GM23338 (cell line): ENCODE measurements around the gene PROX1. TPM values are rescaled to one million over a fixed set of nuclear protein-coding genes. Genes with fewer than 3 reads are reported as not detected.

ENCODE experiments used
- ATAC-seq: fragments of 200-7000 bp; cut with Tn5 transposase; 3 replicates; pipeline ENCODE4 v1.9.1; 2020
- DNase-seq: peaks from one replicate; pipeline ENCODE4 v3.0.0-alpha.2; 2015; ENCODE audit warnings: low spot score
- H2AFZ ChIP-seq: fragments of 200-600 bp; sonication (generic); 2 replicates; pipeline ENCODE4 v1.8.0; 2016; ENCODE audit warnings: antibody characterized with exemption, mild to moderate bottlenecking, moderate library complexity
- H3F3A ChIP-seq: fragments of 200-600 bp; sonication (generic); replicated peaks from 2 replicates; pipeline ENCODE4 v1.8.0; 2017; ENCODE audit warnings: antibody characterized with exemption, mixed run types, low read depth
- H3K27ac ChIP-seq: fragments of 200-600 bp; sonication (generic); 2 replicates; pipeline ENCODE4 v1.6.1; 2016; ENCODE audit warnings: low read depth
- H3K27me3 ChIP-seq: fragments of 200-600 bp; sonication (generic); 2 replicates; pipeline ENCODE4 v1.8.0; 2016; ENCODE audit warnings: mild to moderate bottlenecking, mixed run types, moderate library complexity; ENCODE audit not compliant: insufficient read depth
- H3K36me3 ChIP-seq: fragments of 200-600 bp; sonication (generic); 2 replicates; pipeline ENCODE4 v1.8.0; 2016; ENCODE audit warnings: mild to moderate bottlenecking; ENCODE audit not compliant: insufficient read depth
- H3K4me1 ChIP-seq: fragments of 200-600 bp; sonication (generic); 2 replicates; pipeline ENCODE4 v1.8.0; 2016; ENCODE audit warnings: mild to moderate bottlenecking, moderate library complexity; ENCODE audit not compliant: insufficient read depth
- H3K4me2 ChIP-seq: fragments of 200-600 bp; sonication (generic); 2 replicates; pipeline ENCODE4 v1.7.1; 2017; ENCODE audit warnings: mixed run types
- H3K4me3 ChIP-seq: fragments of 200-600 bp; sonication (generic); 2 replicates; pipeline ENCODE4 v1.6.1; 2016; ENCODE audit warnings: mixed run types
- H3K79me2 ChIP-seq: fragments of 200-600 bp; sonication (generic); replicated peaks from 2 replicates; pipeline ENCODE4 v1.8.0; 2017; ENCODE audit warnings: mild to moderate bottlenecking; ENCODE audit not compliant: insufficient read depth
- H3K9me2 ChIP-seq: fragments of 200-600 bp; sonication (generic); 2 replicates; pipeline ENCODE4 v1.8.0; 2017; ENCODE audit not compliant: insufficient read depth
- H4K20me1 ChIP-seq: fragments of 200-600 bp; sonication (generic); replicated peaks from 2 replicates; pipeline ENCODE4 v1.8.0; 2017; ENCODE audit warnings: mild to moderate bottlenecking; ENCODE audit not compliant: insufficient read depth
- H3K27ac Mint-ChIP-seq: 2 replicates; pipeline ENCODE4 v1.8.0; 2020; ENCODE audit warnings: inconsistent platforms, mild to moderate bottlenecking, moderate library complexity, mixed read lengths
- H3K27me3 Mint-ChIP-seq: 3 replicates; pipeline ENCODE4 v1.8.0; 2022; ENCODE audit warnings: low read depth, mild to moderate bottlenecking, moderate library complexity, mixed read lengths, inconsistent platforms; ENCODE audit not compliant: insufficient read depth, poor library complexity
- H3K36me3 Mint-ChIP-seq: 3 replicates; pipeline ENCODE4 v1.8.0; 2021; ENCODE audit warnings: low read depth, mild to moderate bottlenecking, inconsistent platforms, moderate library complexity, mixed read lengths
- H3K4me1 Mint-ChIP-seq: 3 replicates; pipeline ENCODE4 v1.8.0; 2020; ENCODE audit warnings: mild to moderate bottlenecking, inconsistent platforms, mixed read lengths
- H3K4me3 Mint-ChIP-seq: 3 replicates; pipeline ENCODE4 v1.8.0; 2021; ENCODE audit warnings: moderate library complexity, mild to moderate bottlenecking, inconsistent platforms, mixed read lengths
- H3K9me3 Mint-ChIP-seq: 3 replicates; pipeline ENCODE4 v1.8.0; 2020; ENCODE audit warnings: moderate library complexity, mild to moderate bottlenecking, inconsistent platforms, mixed read lengths
- CREB1 ChIP-seq: fragments of 250-450 bp; sonication (Bioruptor Pico); IDR thresholded peaks from 2 replicates; pipeline ENCODE4 v1.5.0; 2020; ENCODE audit warnings: low read depth, mild to moderate bottlenecking, moderate library complexity
- CTCF ChIP-seq, 2 experiments: fragments of 200-600 bp in 1 of 2; sonication (generic) in 1 of 2; conservative IDR thresholded peaks; 2 replicates each; pipeline versions ENCODE4 v1.5.1 to v1.6.1; 2016 to 2017; ENCODE audit warnings: antibody characterized with exemption in 2 of 2, low read depth in 2 of 2, mild to moderate bottlenecking in 2 of 2, moderate library complexity in 1 of 2
- ETS1 ChIP-seq: IDR thresholded peaks from 2 replicates; pipeline ENCODE4 v1.6.1; 2016; ENCODE audit warnings: antibody characterized with exemption
- EZH2 ChIP-seq: fragments of 200-600 bp; sonication (generic); IDR thresholded peaks from one replicate; pipeline ENCODE4 v1.8.0; 2017; ENCODE audit warnings: antibody characterized with exemption, mild to moderate bottlenecking, low read depth; ENCODE audit not compliant: unreplicated experiment
- EZH2phosphoT487 ChIP-seq: fragments of 200-600 bp; sonication (generic); IDR thresholded peaks from one replicate; pipeline ENCODE4 v1.8.1; 2018; ENCODE audit warnings: antibody characterized with exemption; ENCODE audit not compliant: unreplicated experiment
- NANOG ChIP-seq: IDR thresholded peaks from 2 replicates; pipeline ENCODE4 v1.6.1; 2016; ENCODE audit warnings: antibody characterized with exemption, borderline replicate concordance
- POLR2AphosphoS5 ChIP-seq: IDR thresholded peaks from 2 replicates; pipeline ENCODE4 v1.6.1; 2016; ENCODE audit warnings: antibody characterized with exemption, low read depth
- ZNF331 ChIP-seq: fragments of 250-450 bp; sonication (Bioruptor Pico); IDR thresholded peaks from 2 replicates; pipeline ENCODE4 v1.5.0; 2020; ENCODE audit warnings: low read depth, mild to moderate bottlenecking, moderate library complexity
- polyA plus RNA-seq: library from polyadenylated mRNA; unstranded; fragments of >200 nt; fragmentation: Nextera tagmentation; extraction: Ambion mirVana; gene quantifications from 2 replicates; pipeline ENCODE4 v1.2.1, GENCODE V29; 2016
- total RNA-seq: library from RNA; depleted of rRNA; stranded (reverse); fragments of >200 nt; shearing (Covaris generic); gene quantifications from 2 replicates; pipeline ENCODE4 v1.2.3, GENCODE V29; 2014

Gene PROX1
- total and polyA plus RNA-seq, 2 experiments from 2014 or later: 0.49 to 0.66 TPM

GRCh38 chr1:213972141-213972540 lies 15.6 kb upstream of the PROX1 start:
- 0 out of 2 replicates have a peak, but pooled peaks cover 3% of the 10 kb centered on the region for H4K20me1 ChIP-seq
- no peaks in the 10 kb centered on the region for H3F3A ChIP-seq
- no peak overlapping the region for H3K4me3 ChIP-seq
- TF ChIP-seq POLR2AphosphoS5: no peak
- TF ChIP-seq ZNF331: no peak
- no peak for TF ChIP-seq NANOG
- TF ChIP-seq CTCF (conservative IDR thresholded peaks at IDR 0.05; ENCODE audit: low read depth in 2 of 2): no peak
- TF ChIP-seq EZH2: no peak
- TF ChIP-seq ETS1: no peak
- no peak for TF ChIP-seq CREB1 (CRISPR knock-in tag)
- DNase-seq: no peak
- H3K4me2 ChIP-seq: no peak overlapping the region
- peaks cover 8% of the 10 kb centered on the region for H3K4me1 Mint-ChIP-seq
- ATAC-seq: no peak
- no peak overlapping the region for H3K4me3 Mint-ChIP-seq
- peaks cover 6% of the 10 kb centered on the region for H3K4me1 ChIP-seq
- no peaks in the 10 kb centered on the region for H3K36me3 ChIP-seq
- H3K79me2 ChIP-seq: no peaks in the 10 kb centered on the region
- H3K9me2 ChIP-seq: no peaks in the 10 kb centered on the region
- H3K27ac ChIP-seq: no peak overlapping the region
- H3K27me3 Mint-ChIP-seq: peaks cover 14% of the 10 kb centered on the region
- no peaks in the 10 kb centered on the region for H3K9me3 Mint-ChIP-seq
- peaks cover 22% of the 10 kb centered on the region for H3K27me3 ChIP-seq
- no peaks in the 10 kb centered on the region for H3K36me3 Mint-ChIP-seq
- no peak overlapping the region for H3K27ac Mint-ChIP-seq
- H2AFZ ChIP-seq: no peak overlapping the region

- H3K27me3 ChIP-seq: peaks cover 32% of the 10 kb centered on the region
- Mint-ChIP-seq H3K9me3 (no peaks in the 10 kb centered on the region), H3K4me1 (peaks cover 16% of the 10 kb centered on the region), H3K4me3 (no peak overlapping the region), H3K27me3 (peaks cover 24% of the 10 kb centered on the region), H3K27ac (no peak overlapping the region), H3K36me3 (no peaks in the 10 kb centered on the region)
- ATAC-seq (no peak), DNase-seq (no peak)
- H3K4me2 ChIP-seq: no peak overlapping the region
- H3K9me2 ChIP-seq: no peaks in the 10 kb centered on the region
- no peaks in the 10 kb centered on the region for H3K79me2 ChIP-seq
- no peak overlapping the region for H2AFZ ChIP-seq
- TF ChIP-seq ETS1 (no peak), EZH2phosphoT487 (no peak)
- H3K27ac ChIP-seq: no peak overlapping the region
- H3F3A ChIP-seq: no peaks in the 10 kb centered on the region
- H3K4me1 ChIP-seq: peaks cover 16% of the 10 kb centered on the region
- peaks cover 9% of the 10 kb centered on the region; the same call in 1 of the 2 replicates for H4K20me1 ChIP-seq
- no peaks in the 10 kb centered on the region for H3K36me3 ChIP-seq
- no peak overlapping the region for H3K4me3 ChIP-seq
These were observed 14.6 kb upstream of the PROX1 start for GRCh38 chr1:213973129-213973528.
